Fibroblast of villous mesenchyme (primary cell): ENCODE data around the gene SKI. TPM values are rescaled to one million over a fixed set of nuclear protein-coding genes. Genes with fewer than 3 reads are reported as not detected.
A peak's percentile ranks its signal among the peaks of the same experiment; 100 is the strongest.

ENCODE experiments used
- DNase-seq: peaks from one replicate; pipeline ENCODE4 v3.0.0-alpha.2; 2010; ENCODE audit warnings: low read depth
- H3K4me3 ChIP-seq: 2 replicates; pipeline ENCODE4 v1.5.1; 2011; ENCODE audit warnings: low read depth, mild to moderate bottlenecking, low read length
- CTCF ChIP-seq: IDR thresholded peaks from 2 replicates; pipeline ENCODE4 v1.5.1; 2012; ENCODE audit warnings: low read depth, mild to moderate bottlenecking, low read length; ENCODE audit not compliant: insufficient read depth
- total RNA-seq: library from RNA; depleted of rRNA; stranded (reverse); fragments of >200 nt; gene quantifications from 2 replicates; pipeline ENCODE4 v1.2.3, GENCODE V29; 2012

Gene SKI
- total RNA-seq, 1 donor = 26.8 TPM

- DNase-seq = no peak
- no peak for TF ChIP-seq CTCF
- no peak overlapping the region for H3K4me3 ChIP-seq
Observed at GRCh38 chr1:2253797-2254480, 25.8 kb downstream of the SKI start.

GRCh38 chr1:2255047-2255419 is 26.9 kb downstream of the SKI start:
- no peak for DNase-seq
- no peak for TF ChIP-seq CTCF
- H3K4me3 ChIP-seq = no peak overlapping the region

DNA sequence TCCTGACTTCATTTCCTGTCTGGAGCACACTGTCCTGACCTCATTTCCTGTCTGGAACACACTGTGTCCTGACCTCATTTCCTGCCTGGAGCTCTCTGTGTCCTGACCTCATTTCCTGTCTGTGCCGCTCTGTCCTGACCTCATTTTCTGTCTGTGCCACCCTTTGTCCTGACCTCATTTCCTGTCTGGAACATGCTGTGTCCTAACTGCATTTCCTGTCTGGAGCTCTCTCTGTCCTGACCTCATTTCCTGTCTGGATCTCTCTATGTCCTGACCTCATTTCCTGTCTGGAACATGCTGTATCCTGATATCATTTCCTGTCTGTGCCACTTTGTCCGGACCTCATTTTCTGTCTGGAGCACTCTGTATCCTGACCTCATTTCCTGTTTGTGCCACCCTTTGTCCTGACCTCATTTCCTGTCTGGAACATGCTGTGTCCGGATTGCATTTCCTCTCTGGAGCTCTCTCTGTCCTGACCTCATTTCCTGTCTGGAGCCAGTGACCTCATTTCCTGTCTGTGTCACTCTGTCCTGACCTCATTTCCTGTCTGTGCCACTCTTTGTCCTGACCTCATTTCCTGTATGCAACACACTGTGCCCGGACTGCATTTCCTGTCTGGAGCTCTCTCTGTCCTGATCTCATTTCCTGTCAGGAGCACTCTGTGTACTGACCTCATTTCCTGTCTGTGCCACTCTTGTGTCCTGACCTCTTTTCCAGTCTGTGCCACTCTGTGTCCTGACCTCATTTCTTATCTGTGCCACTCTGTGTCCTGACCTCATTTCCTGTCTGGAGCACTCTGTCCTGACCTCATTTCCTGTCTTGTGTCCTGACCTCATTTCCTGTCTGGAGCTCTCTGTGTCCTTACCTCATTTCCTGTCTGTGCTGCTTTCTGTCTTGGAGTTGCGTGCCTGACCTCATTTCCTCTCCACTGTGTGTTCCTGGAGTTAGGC is 27.6 kb downstream of the SKI start:
- H3K4me3 ChIP-seq = no peak overlapping the region
- TF ChIP-seq CTCF = no peak
- DNase-seq = peak; percentile 81

DNA sequence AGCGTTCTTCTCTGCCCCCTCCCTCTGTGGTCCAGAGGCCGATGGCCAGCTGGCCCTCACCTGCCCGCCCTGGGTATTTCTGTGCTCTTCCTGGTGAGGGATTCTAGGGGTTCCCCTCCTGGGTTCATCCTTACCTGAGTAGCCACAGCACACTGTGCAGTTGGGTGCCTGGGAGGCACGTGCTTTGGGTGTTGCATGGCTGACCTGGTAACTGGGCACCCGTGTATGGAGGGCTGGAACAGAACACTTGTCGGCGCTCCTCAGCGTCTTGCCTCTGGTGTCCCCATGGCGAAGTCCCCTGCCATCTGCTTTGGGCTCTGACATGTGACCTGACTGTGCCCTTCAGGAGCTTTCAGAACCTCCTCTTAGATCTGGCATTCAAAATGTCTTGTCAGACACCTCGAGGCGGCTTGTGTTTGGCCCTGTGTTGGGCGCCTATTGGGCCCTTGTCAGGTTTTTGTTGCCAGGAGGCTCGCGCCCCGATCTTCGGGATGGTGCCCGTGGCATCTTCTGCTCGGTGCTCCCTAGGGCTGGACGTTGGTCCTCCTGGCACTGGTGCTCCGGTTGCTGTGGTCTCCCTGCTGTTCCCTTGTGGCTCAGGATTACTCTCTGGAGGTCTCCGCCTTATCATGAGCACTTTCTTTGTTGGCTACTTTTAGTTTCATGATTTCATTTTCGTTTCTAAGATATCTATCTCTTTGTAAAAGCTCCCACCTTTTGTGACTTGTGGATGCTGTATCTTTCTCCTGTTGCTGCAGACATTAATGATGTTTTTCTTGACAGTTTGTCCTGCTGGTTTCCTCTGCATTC is 28.5 kb downstream of the SKI start:
- DNase-seq = no peak
- TF ChIP-seq CTCF = no peak
- H3K4me3 ChIP-seq = no peak overlapping the region

- no peak for TF ChIP-seq CTCF
- no peak overlapping the region for H3K4me3 ChIP-seq
- DNase-seq = no peak
Observed at GRCh38 chr1:2257245-2257627, 29.1 kb downstream of the SKI start.

DNA sequence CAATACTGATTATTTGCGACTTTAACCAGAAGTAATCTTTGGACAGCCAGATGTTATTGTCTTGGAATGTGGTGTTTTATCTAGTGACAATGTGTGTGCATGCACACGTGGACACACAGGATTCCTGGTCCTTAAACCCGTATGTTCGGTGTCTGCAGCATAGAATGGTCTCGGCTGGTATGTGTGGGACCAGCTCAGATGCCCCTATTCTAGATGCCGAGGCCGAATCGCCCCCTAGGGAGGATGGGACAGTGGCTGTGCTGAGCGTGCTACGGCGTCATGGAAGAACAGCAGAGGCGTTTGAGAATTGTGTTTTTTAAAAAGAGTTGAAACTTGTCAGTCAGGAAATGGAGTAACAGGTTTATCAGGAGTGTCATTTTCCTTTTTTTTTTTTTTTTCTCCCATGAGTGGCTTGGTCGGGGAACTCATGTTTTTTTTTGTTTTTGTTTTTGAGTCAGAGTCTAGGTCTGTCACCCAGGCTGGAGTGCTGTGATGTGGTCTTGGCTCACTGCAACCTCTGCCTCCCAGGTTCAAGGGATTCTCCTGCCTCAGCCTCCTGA is 30.1 kb downstream of the SKI start:
- H3K4me3 ChIP-seq = no peak overlapping the region
- DNase-seq = no peak
- no peak for TF ChIP-seq CTCF
